HG02970 (cell line): Measurements from ENCODE around the gene THBS3.
"Not testable (repeated sequence)": the region's sequence is repeated elsewhere in the genome, so short reads cannot be mapped to it uniquely, and the experiment has no call there.

ENCODE experiments used
- ATAC-seq: cut with Tn5 transposase; IDR thresholded peaks from one replicate; pipeline ENCODE4 v1.9.1; 2021; ENCODE audit warnings: mild to moderate bottlenecking, moderate library complexity, moderate number of reproducible peaks; ENCODE audit not compliant: unreplicated experiment, low FRiP score

THBS3 gene

DNA sequence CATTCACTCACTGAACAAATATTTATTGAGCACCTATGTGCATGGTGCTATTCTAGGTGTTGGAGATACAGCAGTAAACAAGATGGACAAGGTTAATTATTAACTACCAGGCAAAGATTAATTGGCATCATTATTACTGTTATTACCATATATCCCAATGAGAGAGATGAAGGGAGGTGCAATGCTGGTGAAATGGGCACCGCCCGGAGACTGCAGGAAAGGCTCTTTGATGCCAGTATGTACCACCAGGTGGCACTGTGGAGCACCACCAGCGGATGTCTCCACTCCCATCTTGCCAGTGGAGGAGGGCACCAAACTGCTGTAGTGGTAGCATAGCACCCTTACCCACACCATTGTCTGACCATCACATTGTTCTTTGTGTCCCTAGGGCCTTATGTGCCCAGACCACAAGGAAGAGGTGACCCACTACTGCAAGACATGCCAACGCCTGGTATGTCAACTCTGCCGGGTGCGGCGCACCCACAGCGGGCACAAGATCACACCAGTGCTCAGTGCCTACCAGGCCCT is 31.1 kb downstream of the THBS3 start:
- no peak for ATAC-seq

DNA sequence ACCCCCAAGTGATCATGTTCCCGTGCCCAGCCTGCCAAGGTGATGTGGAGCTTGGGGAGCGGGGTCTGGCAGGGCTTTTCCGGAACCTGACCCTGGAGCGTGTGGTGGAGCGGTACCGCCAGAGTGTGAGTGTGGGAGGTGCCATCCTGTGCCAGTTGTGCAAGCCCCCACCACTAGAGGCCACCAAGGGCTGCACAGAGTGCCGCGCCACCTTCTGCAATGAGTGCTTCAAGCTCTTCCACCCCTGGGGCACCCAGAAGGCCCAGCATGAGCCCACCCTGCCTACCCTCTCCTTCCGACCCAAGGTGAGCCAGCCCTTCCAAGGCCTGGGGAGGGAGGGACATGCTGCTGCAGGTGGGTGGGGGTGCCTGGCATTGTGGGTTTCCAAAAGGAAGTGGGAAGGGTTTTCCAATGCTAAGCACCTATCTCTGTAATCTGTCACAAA is 31.7 kb downstream of the THBS3 start:
- ATAC-seq = no peak

DNA sequence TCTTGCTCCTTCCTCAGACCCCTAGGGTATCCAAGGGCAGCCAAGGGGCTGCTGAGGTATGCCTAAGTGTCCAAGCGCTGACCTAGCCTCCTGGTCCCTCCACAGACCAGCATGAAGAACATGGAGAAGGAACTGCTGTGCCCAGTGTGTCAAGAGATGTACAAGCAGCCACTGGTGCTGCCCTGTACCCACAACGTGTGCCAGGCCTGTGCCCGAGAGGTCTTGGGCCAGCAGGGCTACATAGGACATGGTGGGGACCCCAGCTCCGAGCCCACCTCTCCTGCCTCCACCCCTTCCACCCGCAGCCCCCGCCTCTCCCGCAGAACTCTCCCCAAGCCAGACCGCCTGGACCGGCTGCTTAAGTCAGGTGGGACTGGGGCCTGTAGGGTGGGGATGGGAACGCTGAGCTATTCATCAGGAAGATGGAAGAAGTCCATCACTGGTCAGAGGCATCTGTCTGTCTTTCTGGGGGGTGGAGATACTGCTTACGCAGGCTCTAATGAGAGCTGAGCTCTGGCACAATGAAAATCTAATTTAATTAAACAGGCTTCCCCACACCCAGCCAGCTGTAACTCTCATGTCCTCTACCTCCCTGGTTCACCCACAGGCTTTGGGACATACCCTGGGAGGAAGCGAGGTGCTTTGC is 32.3 kb downstream of the THBS3 start:
- ATAC-seq = no peak

DNA sequence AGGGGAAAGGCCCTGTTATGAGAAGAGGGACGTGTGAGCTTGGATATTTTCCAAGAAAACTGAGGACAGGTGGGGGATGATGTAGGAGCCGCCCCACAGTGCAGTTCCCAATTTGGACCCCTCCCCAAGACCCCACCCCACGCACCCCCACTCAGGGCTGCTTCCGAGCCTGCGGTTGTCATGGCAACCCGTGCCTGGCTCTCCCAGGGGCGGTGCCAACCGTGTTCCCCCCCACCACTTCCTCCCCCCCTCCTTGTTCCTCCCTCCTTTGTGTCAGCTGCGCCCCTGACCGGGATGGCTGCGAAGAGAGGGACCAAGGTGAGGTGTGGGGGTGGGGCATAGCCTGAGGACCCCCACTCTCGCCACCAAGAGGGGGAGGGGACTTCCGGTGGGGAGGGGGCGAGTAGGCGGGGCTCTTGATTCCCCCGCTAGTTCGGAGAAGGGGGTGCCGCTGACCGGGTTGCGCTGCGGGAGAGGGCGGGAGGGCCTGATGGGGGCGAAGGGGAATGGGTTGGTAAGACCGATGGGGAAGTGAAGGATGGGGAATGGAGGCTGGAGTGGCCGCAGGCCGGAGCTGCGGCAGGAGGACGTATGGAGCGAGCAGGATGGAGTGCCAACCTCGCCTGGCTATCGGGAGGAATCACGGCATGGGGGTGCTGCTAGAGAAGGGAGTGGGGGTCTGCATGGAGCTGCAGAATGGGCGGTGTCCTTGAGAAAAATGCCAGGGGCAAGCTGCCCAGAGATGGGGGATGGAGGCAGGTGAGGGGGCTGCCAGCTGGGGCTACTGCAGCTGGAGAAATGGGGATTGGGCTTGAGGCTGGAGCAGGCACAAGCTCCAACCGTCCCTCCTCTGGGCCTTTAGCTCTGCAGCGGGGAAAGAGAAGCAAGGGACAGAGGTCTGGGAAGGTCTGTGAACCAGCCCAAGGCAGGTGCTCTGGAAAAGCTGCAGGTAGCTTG is 33.1 kb downstream of the THBS3 start:
- ATAC-seq = no peak

DNA sequence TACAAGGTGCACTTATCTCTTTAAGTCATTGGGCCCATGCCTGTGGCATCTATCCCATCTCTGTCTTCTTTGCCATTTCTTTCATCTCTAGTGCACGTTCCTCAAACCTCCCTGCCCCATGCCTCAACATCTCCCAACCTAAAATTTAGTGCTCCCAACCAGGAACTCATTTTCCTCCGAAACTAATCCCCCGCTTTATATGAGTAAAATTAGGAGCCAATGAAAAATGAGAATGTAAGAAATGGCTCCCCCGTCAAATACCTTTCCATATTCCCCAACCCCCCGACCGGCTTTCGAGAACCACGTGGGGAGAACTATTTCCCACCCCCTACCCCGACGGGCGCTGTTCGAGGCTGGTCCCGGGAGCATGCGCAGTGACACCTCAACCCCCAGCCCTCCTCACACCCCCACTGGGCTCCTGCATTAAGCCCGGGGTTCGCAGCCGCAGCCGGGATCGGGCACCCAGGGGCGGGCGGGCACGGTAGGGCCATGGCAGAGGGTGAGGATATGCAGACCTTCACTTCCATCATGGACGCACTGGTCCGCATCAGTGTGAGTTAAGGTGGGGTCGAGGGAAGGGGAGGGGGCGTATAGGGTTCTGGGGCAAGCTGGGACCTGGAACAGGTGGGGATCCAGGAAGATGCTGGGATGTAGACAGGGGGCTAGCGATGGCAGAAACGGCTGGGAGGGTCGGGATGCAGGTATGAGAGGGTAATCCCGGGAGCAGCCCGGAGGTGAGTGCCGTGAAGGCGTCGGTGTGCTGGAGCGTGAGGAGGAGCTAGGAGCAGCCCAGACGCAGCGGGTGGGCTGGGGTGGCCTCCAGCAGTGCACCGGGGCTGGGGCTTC is 34.0 kb downstream of the THBS3 start, which contains the start of gene TRIM46:
TRIM46 (plus strand) TSS at position 372 of the 846 bp plus-strand sequence; CDS start at position 490, 118 bp downstream.
- no peak for ATAC-seq

DNA sequence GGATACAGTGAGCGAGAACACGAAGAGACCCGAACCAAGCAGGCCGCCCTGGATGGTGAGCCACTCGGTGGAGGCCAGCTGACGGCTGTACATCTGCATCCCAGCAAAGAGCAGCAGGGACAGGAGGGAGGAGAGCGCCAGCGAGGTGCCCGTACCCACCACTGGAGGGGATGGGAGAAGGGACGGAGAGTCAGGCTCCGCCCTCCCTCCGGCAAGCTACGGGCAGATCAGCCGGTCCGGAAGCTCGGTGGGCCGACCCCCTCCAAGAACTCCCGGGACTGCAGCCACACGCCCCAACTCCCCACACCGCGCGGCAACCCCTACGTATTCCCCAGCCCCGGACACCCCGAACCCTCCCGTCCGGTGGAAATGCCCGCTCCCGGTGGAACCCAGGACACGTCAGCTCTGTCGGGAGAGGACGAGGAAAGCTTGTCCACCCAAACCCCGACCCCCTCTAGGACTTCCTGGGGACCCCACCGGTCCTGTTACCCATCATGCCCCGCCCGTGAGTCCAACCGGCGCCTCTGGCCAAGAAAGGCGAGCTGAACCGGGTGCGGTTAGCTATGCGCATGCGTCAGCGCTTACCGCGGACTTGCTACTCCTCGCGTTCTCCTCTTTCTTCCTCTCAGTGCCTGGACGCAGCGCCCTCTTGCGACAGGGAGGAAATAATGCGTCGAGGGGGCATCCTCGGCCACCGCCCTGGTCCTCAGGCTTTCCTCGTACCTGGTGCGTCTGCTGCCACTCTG is 34.8 kb downstream of the THBS3 start, which contains the start of gene KRTCAP2:
KRTCAP2 (minus strand) TSS at position 573 of the 746 bp plus-strand sequence; CDS start at position 493, 80 bp downstream.
- ATAC-seq = peak; percentile 82

DNA sequence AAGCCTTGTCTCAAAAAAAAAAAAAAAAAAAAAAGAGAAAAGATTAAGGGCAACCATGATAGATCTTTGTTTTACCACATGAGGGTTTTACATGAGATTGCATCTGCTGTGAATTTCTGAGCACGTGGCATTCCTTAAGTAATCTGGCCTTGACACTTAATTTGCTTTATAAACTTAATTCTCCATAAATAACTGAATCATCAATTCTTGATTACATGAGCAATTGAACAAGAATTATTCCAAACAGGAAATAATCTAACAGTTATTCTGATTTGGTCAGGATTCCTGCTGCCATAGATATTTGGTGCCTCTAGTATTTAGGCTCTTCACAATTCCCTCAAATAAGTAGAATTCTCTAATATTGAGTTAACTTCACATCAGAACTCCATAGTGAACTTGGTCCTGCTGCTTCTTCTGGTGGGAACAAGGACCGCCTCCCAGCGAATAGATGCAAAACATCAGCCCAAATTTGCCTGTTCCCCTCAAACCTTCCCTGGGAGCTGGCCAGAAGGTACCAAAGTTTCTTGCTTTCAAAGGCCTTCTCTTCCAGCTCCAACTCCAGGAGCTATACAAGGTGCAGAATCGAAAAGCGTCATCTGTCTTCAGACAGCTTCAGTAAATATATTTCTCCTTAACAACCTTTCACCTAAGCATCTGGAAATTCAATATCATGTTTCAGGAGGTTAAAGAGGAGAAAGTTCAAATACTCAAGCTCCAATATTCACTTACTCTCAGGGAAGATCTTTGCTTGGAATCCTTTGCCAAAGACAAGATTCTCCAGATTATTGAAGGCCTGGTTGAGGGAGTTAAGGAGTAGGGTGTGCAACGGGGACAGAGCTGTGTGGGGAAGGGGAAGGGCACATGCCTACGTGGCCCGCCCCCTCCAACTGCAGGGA is 35.6 kb downstream of the THBS3 start:
- no peak for ATAC-seq

DNA sequence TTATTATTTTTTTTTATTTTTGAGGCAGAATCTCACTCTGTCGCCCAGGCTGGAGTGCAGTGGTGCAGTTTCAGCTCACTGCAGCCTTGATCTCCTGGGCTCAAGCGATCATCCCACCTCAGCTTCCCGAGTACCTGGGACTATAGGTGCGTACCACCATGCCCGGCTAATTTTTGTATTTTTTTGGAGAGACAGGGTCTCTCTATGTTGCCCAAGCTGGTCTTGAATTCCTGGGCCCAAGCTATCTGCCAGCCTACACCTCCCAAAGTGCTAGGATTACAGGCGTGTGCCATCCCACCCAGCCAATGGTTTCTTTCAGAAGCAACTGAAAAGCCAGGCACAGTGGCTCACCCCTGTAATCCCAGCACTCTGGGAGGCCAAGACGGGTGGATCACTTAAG is 36.9 kb downstream of the THBS3 start:
- ATAC-seq = no peak

DNA sequence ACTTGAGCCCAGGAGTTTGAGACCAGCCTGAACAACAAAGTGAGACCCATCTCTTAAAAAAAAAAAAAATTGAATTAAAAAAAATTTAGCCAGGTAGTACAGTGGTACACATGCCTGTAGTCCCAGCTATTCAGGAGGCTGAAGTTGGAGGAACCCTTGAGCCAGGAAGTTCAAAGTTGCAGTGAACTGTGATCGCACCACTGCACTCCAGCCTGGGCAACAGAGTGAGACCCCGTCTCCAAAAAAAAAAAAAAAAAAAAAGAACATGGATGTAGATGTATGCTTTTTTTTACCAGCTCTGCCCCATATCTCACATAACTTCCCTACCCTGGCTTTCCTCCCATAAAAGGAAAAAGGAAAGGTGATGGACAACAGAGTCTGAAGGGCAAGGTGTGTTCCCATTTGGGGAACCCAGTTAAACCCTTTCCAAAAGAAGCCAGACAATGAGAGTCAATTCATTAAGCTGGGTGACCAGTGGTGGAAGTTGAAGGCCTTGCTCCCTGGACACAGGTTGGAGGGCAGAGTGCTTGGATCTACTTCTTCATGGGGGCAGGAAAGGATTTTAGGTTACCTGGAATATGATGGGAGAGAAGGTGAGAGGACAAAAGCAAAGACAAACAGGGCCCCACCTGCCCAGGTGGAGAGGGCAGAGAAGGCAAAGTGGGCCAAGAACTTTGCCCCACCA is 37.5 kb downstream of the THBS3 start:
- no peak for ATAC-seq

DNA sequence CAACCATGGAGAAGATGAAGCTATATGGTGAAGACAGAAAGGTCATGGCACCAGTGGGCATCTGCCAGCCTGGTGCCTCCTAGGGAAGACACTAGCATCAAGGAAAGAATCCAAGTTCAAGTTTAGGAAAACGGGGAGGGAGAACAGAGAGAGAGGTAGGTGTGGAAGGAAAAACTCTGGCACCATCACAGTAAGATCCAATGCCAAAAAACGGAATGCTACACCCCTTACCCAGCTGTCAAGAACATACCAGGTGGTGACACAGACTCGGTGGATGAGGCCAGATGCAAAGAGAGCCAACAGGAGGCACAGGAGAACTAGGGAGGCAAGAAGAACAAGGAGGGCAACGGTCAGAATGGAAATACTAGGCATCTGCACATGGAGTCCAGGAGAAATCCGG is 38.2 kb downstream of the THBS3 start:
- no peak for ATAC-seq

DNA sequence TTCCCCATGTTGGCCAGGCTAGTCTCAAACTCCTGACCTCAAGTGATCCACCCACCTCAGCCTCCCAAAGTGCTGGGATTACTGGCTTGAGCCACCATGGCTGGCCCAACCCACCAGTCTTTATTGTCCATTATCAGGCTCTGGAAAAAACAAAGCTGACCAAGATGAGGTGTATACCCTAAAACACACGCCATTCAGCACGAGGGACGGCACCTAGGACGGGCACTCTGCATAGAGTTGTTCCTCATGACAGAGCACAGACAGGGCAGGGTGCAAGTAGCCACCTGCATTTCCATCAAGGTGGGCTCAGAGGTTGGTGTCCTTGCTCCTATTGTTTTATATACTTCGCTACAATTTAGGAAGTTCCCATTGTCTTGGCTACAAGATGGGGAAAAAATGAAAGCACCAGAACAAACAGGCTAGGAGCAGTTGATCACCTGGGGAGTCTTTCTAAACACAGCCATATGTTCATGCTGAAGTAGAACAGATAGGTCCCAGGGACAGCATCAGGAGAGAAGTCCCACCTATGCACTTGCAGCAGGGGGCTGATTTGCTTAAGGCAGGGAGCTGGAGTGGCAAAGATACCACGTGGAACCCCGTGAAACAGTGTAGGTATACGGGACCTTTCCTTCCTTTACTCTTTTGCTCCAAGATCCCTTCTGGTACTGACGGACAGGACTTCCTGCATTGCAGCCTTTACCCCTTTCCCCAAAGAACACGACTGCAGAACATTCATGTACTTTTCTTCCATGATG is 39.1 kb downstream of the THBS3 start:
- no peak for ATAC-seq

DNA sequence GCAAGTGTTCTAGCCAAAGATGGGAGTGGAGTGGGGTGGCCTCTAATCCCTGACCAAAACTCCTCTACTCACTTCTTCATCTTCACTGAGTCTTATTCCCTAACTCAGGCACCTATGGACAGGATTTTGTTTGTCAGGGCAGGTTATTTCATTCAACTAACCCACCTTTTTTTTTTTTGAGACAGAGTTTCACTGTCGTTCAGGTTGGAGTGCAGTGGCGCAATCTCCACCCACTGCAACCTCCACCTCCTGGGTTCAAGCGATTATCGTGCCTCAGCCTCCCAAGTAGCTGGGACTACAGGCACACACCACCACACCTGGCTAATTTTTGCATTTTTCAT is 39.6 kb downstream of the THBS3 start:
- not testable (repeated sequence) for ATAC-seq

DNA sequence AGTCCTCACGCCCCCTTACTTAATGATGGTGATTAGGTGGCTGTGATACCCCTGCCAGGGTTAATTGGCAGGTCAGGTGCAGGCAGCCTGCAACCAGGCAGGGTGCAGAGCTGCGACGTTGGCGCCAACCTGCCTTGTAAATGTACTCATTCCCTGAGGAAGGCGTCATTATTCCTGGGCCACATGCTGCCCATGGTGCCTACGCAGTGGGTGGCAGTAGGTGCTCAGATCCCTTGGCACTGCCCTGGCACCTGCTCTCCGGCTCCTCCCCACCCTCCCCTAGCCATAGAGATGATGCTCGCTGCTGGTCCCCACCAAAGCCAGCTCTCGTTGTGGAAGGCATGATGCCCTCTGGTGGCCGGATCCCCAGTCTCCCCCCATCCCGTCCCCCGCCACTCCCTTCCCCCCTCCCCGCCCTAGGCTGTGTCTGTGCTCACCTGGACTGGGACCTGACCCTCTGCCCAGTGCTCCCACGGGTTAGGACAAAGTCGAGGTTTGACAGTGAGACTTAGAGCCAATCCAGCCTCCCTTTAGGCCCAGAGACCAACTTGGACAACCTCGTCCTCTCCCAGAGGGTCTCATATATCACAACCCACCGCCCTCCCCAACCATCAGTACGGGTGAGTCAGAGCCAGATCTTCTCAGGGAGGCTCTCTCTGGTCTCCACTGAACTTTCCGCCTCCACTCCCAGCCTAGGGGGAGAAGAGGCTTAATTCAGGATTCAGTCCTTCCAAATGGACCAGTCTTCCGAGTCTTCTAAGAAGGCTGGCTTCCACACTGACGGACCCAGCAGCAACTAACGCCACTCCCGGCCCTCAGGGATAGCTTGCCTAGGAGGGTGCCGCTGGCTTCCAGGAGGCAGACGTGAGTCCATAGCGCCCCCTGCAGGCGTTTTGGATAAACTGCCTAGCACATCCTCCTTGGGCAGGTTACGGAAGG is 40.3 kb downstream of the THBS3 start:
- no peak for ATAC-seq

DNA sequence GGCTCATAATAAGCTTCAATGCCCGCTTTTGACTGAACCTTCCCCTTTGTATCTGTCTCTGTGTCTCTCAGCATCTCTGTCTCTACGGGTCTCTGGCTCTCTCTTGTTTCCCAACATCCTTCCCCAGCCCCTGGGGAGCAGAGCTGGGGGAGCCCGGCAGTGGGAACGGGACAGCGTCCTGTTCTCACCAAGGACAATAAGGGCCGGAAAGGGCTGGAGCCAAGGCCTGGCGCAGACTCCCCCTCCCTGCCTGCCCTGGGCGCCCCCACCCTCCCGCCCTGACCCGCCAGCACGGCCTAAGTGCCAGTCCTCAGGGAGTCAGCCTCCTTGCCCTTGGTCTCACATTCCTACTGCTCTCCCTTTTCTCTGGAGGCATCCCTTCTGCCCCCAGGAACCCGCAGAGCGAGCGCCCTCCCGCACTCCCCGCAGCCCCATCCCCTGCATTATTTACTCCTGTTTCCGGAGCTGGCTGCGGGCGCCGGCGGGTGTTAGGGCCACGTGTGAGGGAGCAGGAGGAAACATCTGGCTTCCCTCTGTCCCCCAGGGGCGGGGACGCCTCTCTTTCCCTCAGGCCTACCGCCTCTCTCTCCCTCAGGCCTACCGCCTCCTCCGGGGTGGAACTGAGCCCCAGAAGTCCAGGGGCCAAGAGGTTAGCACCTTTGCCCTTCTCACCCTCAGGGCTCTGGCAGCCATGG is 41.1 kb downstream of the THBS3 start:
- no peak for ATAC-seq

DNA sequence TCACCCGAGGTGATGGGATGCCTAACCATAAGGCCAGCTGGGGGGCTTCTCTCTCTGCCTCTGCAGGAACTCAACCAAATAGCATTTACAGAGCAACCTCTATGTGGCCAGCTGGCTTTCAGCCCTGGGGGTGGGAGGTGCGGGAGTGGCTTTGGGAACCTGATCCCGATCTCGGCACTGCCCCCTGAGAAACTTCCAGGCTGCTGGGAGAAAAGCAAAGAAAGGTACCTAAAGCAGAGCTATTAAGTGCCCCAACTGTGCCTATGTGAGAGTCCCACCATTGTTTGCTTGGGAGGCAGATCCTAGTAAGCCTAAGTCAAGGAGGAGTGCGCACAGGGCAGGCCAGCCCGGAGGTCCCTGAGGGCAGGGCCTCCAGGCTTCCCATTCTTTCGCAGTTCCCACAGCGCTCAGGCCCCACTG is 41.6 kb downstream of the THBS3 start:
- no peak for ATAC-seq

DNA sequence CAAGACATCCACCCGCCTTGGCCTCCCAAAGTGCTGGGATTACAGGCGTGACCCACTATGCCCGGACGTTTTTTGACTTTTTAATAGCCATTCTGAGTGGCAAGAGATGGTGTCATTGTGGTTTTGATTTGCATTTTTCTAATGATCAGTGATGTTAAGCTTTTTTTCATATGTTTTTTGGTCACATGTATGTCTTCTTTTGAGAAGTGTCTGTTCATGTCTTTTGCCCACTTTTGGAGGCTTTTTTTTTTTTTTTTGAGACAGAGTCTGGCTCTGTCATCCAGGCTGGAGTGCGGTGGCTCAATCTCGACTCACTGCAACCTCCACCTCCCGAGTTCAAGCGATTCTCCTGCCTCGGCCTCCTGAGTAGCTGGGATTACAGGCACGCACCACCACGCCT is 43.1 kb downstream of the THBS3 start:
- not testable (repeated sequence) for ATAC-seq
